ENCODE measurements around the gene SRSF5.

SRSF5 gene

DNA sequence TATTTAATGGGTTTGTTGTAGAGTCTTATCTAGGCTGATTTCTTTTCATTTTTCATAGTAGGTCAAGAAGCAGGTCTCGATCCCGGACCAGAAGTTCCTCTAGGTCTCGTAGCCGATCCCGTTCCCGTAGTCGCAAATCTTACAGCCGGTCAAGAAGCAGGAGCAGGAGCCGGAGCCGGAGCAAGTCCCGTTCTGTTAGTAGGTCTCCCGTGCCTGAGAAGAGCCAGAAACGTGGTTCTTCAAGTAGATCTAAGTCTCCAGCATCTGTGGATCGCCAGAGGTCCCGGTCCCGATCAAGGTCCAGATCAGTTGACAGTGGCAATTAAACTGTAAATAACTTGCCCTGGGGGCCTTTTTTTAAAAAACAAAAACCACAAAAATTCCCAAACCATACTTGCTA lies 4.2 kb downstream of the SRSF5 start:
- DNase-seq (ENCODE audit: low read depth) = no peak

DNA sequence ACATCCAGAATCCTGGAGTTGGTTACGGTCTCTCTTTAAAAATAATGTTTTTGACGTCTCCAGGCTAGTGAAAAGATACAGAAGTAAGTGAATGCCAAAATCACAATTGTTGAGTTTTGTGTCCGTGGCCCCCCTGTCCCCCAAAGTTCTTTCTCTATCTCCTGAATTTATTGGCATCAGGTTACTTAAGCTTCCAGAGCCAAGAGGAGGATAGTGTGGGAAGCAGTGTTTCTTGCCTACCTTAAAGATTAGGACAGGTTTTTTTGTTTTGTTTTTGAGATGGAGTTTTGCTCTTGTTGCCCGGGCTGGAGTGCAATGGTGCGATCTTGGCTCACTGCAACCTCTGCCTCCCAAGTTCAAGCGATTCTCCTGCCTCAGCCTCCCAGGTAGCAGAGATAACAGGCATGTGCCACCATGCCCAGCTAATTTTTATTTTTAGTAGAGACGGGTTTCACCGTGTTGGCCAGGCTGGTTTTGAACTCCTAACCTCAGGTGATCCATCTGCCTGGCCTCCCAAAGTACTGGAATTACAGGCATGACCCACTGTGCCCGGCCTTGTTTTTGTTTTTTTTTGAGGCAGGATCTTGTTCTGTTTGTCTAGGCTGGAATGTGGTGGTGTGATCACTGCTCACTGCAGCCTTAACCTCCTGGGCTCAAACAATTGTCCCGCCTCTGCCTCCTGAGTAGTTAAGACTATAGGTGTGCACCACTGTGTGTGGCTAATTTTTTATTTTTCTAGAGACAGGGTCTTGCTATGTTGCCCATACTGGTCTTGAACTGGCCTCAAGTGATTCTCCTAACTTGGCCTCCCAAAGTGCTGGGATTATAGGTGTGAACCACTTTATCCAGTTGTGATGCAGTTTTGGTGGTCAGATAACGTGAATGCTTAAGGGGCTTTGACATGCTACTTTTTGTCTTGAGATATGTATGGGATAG lies 5.4 kb downstream of the SRSF5 start:
- no peak for DNase-seq (ENCODE audit: low read depth)

DNA sequence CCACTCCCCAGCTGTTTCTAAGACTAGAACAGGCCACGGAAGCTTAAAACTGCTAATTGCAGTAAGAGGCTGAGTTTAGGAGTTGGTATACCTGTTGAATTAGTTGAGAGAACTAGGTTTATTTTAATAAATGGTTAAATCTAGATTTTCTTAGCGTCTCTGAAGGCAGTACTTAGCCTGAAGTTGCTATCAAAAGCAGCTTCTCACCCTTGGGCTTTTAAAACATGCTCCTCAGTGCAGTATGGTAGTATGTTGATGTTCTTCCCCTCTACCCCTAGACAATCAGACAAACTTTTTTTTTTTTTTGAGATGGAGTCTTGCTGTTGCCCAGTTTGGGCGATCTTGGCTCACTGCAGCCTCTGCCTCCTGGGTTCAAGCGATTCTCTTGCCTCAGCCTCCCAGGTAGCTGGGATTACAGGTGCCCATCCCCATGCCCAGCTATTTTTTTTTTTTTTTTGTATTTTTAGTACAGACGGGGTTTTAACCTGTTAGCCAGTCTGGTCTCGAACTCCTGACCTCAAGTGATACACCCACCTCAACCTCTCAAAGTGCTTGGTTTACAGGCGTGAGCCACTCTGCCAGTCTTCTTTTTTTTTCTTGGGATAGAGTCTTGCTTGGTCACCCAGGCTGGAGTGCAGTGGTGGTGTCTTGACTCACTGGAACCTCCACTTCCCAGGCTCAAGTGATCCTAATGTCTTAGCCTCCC lies 6.8 kb downstream of the SRSF5 start:
- DNase-seq (ENCODE audit: low read depth) = no peak

DNA sequence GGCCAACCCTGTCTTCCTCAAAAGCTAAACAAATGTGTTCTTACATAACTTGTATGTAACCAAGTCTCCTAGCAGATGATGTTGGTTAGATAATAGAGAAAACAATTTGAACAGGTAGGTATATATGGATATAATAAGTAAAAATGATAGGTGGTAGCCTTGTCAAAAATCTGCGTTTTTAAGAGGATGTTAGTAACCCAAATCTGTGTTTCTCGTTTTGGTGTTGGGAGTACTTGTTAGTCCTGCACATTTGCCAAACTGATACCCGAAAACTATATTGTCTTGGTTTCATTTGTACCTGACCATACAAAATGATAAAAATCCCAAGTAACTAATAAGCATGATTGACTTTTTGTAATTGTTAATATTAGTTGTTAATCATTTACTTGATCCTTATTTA lies 8.1 kb downstream of the SRSF5 start:
- DNase-seq (ENCODE audit: low read depth) = no peak

DNA sequence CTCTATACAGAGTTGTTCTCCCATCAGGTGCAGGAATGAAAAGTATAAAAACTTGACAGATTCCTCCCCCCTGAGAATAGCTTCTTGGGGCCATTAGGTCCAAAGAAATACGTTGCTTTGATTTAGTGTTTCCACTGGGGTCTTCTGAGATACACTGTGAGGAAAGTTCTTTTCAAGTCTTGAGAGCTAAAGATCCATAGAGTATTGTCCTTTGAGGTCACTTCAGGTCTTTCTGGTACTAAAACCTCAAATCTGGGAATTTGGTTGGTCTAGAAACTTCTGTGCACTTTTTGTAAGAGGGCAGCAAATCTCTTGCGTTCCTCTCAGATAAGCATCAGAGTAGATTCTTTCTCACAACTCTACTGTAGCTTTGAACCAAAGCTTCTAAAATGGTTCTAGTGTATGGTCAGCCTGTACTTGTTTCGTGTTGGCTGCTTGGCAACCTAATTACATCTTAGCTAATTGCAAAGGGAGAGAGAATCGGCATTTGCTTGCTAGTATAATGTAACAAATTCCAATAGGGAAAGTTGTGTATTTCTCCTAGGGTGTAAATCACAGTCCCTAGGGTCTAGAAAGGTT lies 10.0 kb downstream of the SRSF5 start:
- no peak for DNase-seq (ENCODE audit: low read depth)

DNA sequence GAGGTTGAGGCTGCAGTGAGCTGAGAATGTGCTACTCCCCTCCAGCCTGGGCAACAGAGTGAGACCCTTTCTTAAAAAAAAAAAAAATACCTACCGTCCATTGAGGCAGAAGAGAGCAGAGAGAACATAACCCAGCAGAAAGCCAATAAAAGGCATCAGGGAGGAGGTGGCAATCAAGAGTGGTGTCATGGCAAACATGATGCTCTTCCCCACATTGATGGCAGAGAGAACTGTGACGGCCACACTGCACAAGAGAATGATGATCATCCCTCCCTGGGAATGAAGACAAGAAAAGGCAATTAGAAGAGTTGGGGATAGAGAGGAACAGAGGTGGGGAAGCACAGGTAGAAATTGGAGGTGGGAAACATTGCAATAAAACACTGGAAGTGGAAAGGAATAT lies 12.1 kb downstream of the SRSF5 start:
- DNase-seq (ENCODE audit: low read depth) = no peak

DNA sequence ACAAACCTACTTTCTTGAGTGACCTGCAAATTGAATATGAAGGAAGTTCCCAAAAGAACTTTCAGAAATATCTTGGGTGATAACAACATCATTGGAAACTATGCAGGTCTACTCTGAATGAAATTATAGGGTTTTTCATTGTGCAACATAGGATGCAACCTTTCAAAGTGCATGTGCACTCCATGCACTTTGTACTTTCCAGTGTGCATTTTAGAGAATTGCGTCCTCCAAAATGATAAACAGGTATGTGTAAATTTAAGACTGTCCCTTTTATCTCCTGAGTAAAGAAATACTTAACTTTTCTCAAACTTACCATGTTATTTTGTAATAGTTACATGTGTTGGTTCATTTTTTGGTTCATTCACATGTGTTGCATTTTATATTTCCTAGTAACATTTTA lies 13.2 kb downstream of the SRSF5 start:
- no peak for DNase-seq (ENCODE audit: low read depth)

DNA sequence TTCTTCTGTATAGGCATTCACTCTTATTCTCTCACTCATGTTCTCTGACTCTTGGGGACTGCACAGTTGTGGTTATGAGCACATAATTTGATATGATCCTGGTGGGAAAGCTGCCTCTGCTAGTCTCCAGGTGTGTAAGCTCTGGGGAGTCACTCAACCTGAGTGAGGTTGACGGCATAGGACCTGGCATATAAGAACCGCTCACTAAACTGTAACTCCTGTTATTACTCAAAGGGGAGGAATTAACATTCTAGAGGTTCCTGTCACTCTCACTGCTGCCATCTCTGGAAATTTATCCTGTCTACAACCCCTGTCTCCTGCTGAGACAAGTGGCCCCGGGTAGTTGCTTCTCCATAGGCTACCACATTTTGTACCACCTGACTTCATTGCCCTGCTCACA lies 14.0 kb downstream of the SRSF5 start:
- DNase-seq (ENCODE audit: low read depth) = no peak

DNA sequence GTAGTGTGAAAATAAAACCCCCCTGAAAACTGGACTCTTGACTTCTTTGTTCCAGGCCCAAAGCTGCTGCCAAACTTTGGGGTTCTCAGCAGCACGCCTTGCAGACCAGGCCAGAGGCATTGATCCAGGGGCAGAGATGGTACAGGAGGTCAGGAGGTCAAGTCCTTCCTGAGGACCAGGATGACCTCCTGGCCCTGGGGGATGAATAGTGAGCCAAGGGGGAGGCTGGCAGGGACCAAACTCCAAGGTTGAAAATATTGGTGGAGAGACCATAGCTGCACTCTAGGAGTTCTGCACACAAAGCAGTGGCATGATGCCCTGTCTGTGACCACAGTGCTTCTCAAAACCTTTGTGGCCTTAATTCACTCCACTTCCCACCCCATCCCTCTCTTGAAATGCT lies 18.0 kb downstream of the SRSF5 start:
- DNase-seq (ENCODE audit: low read depth) = no peak

DNA sequence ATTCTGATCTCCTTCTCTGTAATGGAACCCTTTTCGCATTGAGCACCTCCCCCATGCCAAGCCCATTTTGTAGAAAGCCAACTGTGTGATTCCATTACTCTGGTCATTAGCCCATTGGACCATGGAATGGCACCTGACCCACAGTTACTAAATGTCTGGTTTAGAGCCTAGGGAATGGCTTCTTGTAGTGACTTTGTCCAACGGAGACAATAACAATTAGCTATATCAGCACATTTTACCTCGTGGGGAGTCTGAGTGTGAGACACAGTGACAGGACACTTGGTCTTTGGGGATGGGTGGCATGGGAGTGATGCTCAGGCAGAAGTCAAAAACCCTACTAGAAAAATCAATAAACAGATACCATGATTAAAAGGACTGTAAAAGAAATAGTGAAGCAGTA lies 19.7 kb downstream of the SRSF5 start:
- no peak for DNase-seq (ENCODE audit: low read depth)

DNA sequence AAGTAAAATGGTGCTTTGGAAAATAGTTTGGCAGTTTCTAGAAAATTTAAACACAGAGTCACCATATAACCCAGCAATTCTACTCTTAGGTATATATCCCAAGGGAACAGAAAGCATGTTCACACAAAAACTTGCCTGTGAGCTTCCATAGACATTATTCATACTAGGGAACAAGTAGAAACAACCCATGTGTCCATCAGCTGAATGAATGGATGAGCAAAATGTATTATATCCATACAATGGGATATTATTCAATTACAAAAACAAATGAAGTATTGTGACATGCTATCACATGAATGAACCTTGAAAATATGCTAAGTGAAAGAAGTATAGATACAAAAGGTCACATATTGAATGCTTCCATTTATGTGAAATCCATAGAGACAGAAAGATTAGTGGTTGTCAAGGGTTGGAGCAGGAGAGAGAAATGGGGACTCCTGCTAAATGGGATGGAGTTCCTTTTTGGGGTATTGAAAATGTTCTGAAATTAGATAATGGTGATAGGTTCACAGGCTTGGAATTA lies 22.2 kb downstream of the SRSF5 start:
- DNase-seq (ENCODE audit: low read depth) = no peak

DNA sequence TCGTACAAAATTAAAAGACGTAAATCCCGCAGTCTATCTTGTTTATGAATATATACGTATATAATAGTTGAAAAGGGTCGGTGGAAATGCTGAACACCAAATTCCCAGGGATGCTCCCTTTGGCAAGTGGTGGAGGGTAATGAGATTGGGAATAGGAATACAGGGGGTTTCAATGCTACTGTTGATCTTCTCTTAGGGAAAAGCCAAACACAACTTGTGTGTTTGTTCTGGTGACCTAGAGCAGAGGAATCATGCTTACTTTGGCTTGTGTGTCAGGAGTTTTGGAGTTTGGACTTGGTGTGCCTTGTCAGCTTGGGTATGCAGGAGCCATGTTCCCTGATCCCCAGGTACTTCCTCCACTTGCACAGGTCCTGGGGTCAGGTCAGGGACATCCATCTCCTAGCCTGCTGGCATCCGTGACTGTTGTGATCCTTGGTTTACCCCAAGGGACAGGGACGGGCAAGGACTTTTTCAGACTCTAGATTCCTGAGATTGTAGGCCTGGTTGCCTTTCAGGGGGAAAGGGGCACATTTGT lies 26.0 kb downstream of the SRSF5 start:
- no peak for DNase-seq (ENCODE audit: low read depth)

DNA sequence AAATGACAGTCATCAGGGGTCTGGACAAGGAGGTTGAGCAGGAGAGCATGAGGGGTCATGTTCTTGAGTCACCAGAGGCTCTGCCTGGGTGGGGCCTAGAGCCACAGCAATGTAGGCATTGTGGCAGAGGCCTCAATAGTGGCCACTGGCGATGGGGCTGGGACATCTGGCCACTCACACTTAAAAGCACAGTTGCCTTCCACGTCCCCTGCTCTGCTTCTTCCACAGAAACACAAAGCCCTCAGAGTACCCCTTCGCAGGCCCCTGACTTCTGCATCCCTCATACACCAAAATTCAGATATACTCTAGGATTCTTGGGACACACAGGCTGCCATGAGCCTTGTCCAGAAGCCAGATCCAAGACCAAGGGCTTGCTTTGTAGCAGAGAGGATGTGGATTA lies 27.8 kb downstream of the SRSF5 start:
- DNase-seq (ENCODE audit: low read depth) = no peak

DNA sequence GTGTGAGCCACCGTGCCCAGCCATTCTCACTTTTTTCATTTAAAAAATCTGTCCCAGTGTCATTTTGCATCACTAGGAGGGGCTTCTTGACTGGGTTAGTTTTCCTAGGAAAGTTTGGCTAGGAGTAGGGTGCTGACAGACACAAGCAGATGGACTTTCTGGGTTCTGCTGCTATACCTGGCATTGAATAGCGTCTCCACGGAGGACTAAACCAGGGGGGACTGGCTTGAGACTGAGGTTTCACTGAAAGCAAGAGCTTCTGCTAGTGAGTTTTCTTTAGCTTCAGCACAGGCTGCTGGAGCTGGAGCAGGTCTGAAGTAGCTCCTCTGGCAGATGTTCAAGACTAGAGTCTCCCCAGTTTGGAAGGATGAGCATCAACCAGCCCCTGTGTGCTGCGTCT lies 28.7 kb downstream of the SRSF5 start:
- DNase-seq (ENCODE audit: low read depth) = no peak

DNA sequence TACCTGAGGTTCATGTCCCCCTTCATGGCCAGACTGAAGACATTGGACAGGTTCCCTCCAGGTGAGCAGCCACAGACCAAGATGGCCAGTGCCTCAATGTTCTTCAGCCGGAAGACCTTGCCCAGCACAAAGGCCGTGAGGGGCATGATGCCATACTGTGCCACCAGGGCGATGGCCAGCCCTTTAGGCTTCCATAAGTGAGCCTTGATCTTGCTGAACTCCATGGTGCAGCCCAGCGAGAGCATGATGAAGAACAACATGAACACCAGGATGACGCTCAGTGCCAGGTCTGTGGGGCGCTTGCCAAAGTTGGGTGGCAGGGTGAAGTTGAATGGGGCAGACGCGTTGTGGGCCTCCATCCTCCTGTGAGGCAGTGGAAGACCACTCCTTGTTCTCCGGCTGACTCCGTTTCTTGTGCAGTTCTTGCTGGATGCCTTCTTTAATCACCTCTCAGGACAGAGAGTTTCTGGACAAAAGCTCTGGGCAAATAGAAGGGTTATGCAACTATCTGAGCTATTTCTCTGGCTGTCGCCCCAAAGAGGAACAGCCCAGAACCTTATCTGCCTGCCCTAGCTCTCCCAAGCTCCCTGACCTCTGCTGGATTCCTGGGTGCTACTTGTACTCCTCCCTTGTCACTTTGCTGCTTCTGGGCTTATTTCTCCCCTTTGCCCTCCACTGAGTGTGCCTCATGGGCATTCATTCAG lies 30.0 kb downstream of the SRSF5 start, which contains the start of gene SLC10A1:
Gene SLC10A1, minus strand, starts transcription at position 445 of the 704 bp plus-strand sequence. Its CDS starts 86 bp downstream, at position 359.
- DNase-seq (ENCODE audit: low read depth) = no peak

DNA sequence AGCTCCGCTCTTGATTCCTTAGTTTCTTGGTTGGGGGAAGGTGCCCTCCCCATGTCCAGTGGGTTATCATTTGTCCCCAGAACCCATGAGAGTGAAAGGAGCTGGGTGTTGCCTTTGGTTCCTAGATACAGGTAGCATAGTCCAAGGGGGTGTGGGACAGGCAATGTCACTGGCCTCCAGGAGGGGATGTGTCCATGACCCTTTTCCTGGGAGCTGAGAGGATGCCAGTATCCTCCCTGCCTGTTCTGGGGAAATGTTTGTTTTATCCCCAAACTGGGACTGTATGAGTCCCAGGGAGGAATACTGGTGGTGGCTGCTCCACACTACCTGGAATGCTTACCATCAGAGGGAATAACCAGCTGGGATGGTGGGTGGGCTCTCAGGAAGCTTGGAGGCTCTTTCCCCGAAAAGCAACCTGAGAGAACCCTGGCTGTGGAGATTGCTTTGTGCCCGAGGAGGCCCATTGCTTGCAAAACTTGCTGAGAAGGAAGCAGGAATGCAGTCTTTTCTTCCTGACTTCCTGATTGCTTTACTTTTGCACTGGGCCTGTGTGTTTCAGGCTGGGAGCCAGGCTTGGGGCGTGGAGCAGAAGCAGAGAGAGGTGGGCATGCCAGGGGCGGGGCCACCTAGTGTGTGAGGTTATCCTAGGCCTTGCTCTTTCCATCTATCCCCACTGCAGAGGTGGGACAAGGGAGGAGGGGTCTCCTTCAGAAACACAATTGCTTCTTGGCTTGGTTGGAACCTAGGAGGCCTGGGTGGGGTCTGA lies 30.8 kb downstream of the SRSF5 start:
- DNase-seq (ENCODE audit: low read depth) = no peak

DNA sequence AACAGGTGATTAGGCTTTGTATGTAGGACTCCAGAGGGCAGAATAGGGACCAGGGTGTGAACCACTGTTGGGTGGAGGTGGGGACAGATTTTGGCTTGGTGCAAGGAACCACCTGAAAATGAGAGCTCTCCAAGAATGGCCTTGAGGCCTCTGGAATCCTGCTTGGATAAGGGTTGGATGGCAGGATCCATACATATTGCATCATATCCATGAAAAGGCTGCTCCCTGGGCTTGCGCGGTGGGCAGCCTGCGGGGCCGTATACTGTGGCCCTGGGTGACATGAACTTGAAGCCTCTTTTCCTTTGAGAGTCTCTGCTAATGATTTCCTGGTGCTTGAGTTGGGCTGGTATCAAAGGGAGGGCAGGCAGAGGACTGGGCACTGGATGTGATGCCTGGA lies 31.4 kb downstream of the SRSF5 start:
- DNase-seq (ENCODE audit: low read depth) = no peak

DNA sequence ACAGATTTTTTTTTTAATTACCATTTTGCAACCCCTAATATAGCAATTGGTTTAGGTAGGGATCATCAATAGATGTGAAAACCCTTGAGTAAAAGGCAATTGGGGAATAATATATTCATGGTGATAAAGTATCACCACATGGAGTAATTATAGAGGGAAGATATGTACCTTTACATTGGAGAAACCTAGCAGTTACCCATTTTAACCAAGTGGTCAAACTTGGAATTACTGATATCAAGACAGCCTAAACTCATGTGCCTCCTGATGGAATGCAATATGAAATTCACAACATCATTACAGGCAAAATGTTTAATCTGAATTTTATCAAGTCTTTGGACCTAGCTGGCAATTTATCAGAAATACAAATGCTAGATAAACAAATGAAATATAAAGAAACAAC lies 36.8 kb downstream of the SRSF5 start:
- DNase-seq (ENCODE audit: low read depth) = no peak

DNA sequence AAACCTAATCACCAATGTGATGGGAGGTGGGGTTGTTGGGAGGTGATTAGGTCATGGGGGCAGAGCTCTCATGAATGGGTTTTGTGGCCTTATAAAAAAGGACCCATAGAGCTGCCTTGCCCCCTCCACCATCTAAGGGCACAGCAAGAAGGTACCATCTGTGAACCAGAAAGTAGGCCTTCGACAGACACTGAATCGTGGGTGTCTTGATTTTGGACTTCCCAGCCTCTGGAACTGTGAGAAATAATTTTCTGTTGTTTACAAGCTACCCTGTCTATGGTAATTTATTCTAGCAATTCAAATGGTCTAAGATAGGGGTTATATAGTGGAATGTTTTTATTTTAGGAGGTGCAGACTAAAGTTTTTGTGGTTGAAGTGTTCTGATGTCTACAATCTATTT lies 38.0 kb downstream of the SRSF5 start:
- no peak for DNase-seq (ENCODE audit: low read depth)

DNA sequence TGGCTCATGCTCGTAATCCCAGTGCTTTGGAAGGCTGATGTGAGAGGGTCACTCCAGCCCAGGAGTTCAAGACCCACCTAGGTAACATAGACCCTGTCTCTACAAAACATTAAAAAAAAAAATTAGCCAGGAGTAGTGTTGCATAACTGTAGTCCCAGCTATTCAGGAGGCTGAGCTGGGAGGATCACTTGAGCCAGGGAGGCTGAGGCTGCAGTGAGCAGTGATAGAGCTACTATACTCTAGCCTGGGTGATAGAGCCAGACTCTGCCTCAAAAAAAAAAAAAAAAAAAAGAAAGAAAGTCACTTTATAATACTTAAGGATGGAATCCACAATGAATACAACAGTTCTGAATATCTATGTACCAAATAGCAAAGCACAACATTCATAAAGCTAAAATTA lies 40.2 kb downstream of the SRSF5 start:
- DNase-seq (ENCODE audit: low read depth) = no peak

Measured in CMK (cell line).